Measurements from ENCODE around the gene IL17C. TPM values are rescaled to one million over a fixed set of nuclear protein-coding genes. Genes with fewer than 3 reads are reported as not detected.

The IL17C gene
- total RNA-seq, 2 experiments from 2014 or later: 0.86 TPM; not detected in 1

DNA sequence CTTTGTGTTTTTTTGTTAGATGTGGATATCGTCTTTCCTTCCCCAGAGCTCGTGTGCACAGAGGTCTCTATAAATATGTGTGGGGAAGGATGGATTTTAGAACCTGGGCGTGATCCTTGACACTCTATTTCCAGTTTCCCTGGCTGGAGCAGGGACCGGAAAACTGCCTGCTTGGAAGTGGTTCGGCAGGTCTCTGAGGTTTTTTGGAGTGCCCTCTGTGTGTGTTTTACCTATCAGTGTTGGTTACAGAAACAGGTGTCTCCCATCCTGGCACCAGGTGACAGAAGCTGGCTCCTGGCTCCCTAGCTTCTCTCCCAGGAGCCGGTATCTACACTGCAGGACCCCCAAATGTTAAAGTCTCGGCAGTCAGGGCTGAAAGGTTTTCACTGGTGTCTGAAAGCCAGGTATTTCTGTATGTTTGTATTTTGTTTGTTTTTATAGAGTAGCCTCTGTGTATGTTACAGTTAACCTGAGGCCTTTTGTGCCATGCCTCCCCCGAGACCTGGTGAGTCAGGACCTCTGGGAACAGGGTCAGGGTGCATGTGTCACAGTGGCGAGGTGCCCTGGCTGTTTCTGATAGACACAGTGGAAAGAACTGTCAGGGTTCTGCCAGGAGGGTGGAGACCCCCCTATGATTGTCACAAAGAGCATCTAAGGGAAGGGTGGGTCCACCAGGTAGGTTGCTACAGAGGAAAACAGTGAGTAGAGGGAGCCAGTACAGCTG lies 36.9 kb upstream of the IL17C start:
- POLR2A ChIA-PET: no interaction called here
- Histone ChIP-seq H3K27ac (ENCODE audit: low read depth, low read length, poor library complexity, severe bottlenecking) (no peak overlapping the region), H3K4me3 (ENCODE audit: low read depth, low read length, poor library complexity, severe bottlenecking) (no peak overlapping the region), H3K36me3 (ENCODE audit: insufficient read depth, low read length) (peaks cover 81% of the 10 kb centered on the region), H3K9me3 (ENCODE audit: low read length) (no peaks in the 10 kb centered on the region), H2AFZ (ENCODE audit: low read length) (no peak overlapping the region), H3K9me2 (ENCODE audit: insufficient read depth, low read length) (no peaks in the 10 kb centered on the region), H3K4me2 (ENCODE audit: low read length) (no peak overlapping the region), H3K79me2 (ENCODE audit: insufficient read depth, low read depth, low read length) (no peaks in the 10 kb centered on the region), H3K4me1 (ENCODE audit: insufficient read depth, low read length, poor library complexity, severe bottlenecking) (no peaks in the 10 kb centered on the region), H4K20me1 (ENCODE audit: insufficient read depth, low read length) (no peaks in the 10 kb centered on the region)
- no TSS peak for BruUV-seq (replicated peaks)
- intact Hi-C loops (cut with micrococcal nuclease; ENCODE audit: unreplicated experiment): no loop called here
- CTCF ChIA-PET (ENCODE audit: unreplicated experiment): no interaction called here
- no peak for TF ChIP-seq EZH2phosphoT487 (IDR thresholded peaks at IDR 0.05; ENCODE audit: borderline replicate concordance, low read depth, low read length)
- TF ChIP-seq, protein P1, sequence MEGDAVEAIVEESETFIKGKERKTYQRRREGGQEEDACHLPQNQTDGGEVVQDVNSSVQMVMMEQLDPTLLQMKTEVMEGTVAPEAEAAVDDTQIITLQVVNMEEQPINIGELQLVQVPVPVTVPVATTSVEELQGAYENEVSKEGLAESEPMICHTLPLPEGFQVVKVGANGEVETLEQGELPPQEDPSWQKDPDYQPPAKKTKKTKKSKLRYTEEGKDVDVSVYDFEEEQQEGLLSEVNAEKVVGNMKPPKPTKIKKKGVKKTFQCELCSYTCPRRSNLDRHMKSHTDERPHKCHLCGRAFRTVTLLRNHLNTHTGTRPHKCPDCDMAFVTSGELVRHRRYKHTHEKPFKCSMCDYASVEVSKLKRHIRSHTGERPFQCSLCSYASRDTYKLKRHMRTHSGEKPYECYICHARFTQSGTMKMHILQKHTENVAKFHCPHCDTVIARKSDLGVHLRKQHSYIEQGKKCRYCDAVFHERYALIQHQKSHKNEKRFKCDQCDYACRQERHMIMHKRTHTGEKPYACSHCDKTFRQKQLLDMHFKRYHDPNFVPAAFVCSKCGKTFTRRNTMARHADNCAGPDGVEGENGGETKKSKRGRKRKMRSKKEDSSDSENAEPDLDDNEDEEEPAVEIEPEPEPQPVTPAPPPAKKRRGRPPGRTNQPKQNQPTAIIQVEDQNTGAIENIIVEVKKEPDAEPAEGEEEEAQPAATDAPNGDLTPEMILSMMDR (conservative IDR thresholded peaks at IDR 0.05; ENCODE audit: low read length): no peak
- no peak for DNase-seq (ENCODE audit: low spot score)

DNA sequence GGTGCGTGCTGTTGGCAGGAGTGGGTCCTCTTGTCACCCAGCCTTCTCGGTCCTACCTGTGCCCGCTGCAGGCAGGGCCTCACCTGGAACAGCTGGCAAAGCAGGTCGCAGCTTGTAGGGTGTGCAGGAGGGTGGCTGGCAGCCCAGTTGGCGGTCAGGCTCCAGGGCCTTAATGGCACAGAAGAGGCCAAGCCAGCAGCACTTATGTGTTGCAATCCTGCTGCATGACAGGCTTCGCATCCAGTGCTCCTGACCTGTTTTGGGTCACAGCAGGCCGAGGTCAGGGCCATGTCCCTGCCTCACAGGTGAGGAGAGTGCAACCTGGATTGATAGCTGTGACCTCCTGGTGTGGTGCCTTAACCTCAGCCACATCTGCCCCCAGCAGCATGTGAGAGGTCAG lies 36.3 kb upstream of the IL17C start:
- Histone ChIP-seq H2AFZ (ENCODE audit: low read length) (no peak overlapping the region), H3K9me3 (ENCODE audit: low read length) (no peaks in the 10 kb centered on the region), H3K4me1 (ENCODE audit: insufficient read depth, low read length, poor library complexity, severe bottlenecking) (no peaks in the 10 kb centered on the region), H3K4me2 (ENCODE audit: low read length) (no peak overlapping the region), H3K79me2 (ENCODE audit: insufficient read depth, low read depth, low read length) (no peaks in the 10 kb centered on the region), H4K20me1 (ENCODE audit: insufficient read depth, low read length) (no peaks in the 10 kb centered on the region), H3K27ac (ENCODE audit: low read depth, low read length, poor library complexity, severe bottlenecking) (no peak overlapping the region), H3K4me3 (ENCODE audit: low read depth, low read length, poor library complexity, severe bottlenecking) (no peak overlapping the region), H3K36me3 (ENCODE audit: insufficient read depth, low read length) (peaks cover 87% of the 10 kb centered on the region), H3K9me2 (ENCODE audit: insufficient read depth, low read length) (no peaks in the 10 kb centered on the region)
- POLR2A ChIA-PET: no interaction called here
- DNase-seq (ENCODE audit: low spot score): no peak
- TF ChIP-seq, protein P1 (conservative IDR thresholded peaks at IDR 0.05; ENCODE audit: low read length): no peak
- TF ChIP-seq EZH2phosphoT487 (IDR thresholded peaks at IDR 0.05; ENCODE audit: borderline replicate concordance, low read depth, low read length): no peak
- CTCF ChIA-PET (ENCODE audit: unreplicated experiment): no interaction called here
- BruUV-seq (replicated peaks): no TSS peak
- intact Hi-C loops (cut with micrococcal nuclease; ENCODE audit: unreplicated experiment): no loop called here
